Left ventricle myocardium superior (tissue), 1 donor: ENCODE data around the gene PLXNA2. TPM values are rescaled to one million over a fixed set of nuclear protein-coding genes. Genes with fewer than 3 reads are reported as not detected.

Experiments used
- ATAC-seq: fragments of 200-7000 bp; cut with Tn5 transposase; one replicate; pipeline ENCODE4 v1.9.1; 2020; ENCODE audit warnings: mild to moderate bottlenecking, moderate library complexity
- DNase-seq: peaks from one replicate; pipeline ENCODE4 v3.0.0-alpha.2; 2020
- intact Hi-C: fragments of 100-400 bp; cut with micrococcal nuclease; formaldehyde crosslinking; loops from one replicate; pipeline ENCODE4 v1.11.0; 2022
- total RNA-seq: library from RNA; stranded (reverse); fragmentation: NEBNext Ultra II Directional; extraction: Animal tissue kit (Norgen Biotek cat#: 25700); gene quantifications from one replicate; pipeline ENCODE4 v1.2.1, GENCODE V29; 2021
- donor health status: DM: no; HTN: yes; CAD: no; lungs with severe emphysema.

Gene PLXNA2
- total RNA-seq, 1 donor from 2014 or later: 12.1 TPM

DNA sequence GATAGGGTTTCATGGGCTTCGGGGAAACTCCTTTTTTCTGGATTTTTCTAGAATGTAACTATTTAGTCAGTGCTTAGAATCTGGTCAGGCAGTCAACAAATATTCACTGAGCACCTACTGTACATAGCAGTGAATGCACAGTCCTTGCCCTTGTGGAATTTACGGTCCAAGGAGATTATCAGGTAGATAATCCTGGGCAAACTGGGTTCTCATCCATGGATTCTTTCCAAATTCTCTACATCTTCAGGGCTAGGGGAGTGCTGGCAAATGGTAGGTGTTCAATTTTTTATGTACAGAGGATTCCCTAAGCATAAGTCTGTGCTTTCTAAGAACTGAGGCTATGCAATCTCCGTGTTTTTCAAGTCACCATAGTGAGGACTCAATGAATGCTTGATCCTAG lies 192.5 kb downstream of the PLXNA2 start:
- DNase-seq: no peak
- ATAC-seq: no peak
- intact Hi-C loops: no loop called here

DNA sequence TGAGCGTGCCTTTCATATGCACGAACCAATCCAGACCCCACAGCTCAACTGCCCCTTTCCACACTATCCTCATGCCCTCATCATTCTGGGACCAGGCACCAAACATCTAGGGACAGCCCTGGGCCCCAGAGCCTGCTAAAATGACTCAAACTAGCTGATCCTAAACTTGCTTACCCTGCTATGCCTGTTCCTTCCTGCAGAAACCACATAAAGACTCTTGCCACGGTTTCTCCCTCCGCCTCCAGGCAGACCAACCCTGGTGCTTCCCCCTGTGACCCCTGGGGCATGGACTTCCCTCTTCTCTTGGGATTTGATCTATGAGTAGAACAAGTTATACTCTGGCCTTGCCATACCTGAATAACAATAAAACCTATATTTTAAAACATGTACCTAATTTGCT lies 195.3 kb downstream of the PLXNA2 start:
- intact Hi-C loops: loop anchor here (2.0 kb wide), 1 partner anchor 70 kb away; no protein-coding TSS in a partner anchor
- DNase-seq (no peak), ATAC-seq (peak; percentile 7)

DNA sequence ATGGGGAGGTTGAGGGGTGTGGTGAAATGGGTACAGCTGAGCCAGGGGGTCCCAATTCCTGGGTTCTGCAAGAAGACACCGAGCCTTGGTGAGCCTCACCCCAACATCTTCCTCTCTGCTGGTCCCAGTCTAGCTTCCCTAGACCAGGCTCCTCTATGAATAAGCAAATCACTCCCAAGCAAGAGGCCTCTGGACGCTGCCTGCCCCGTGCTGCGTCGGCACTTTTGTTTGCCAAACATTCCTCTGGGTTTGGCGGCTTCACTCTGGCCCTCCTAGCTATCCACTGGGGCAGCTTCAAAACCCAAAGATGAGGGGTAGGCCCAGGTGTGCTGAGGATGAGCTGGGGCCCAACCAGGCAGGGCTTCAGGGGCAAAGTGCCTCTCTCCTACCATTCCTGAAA lies 196.2 kb downstream of the PLXNA2 start:
- intact Hi-C loops: loop anchor here (2.0 kb wide), 1 partner anchor 71 kb away; no protein-coding TSS in a partner anchor
- DNase-seq: peak; percentile 71
- peak; percentile 71 for ATAC-seq

GRCh38 chr1:208047476-208047934 lies 196.7 kb downstream of the PLXNA2 start:
- DNase-seq: peak; percentile 89
- ATAC-seq: peak; percentile 88
- intact Hi-C loops: no loop called here

DNA sequence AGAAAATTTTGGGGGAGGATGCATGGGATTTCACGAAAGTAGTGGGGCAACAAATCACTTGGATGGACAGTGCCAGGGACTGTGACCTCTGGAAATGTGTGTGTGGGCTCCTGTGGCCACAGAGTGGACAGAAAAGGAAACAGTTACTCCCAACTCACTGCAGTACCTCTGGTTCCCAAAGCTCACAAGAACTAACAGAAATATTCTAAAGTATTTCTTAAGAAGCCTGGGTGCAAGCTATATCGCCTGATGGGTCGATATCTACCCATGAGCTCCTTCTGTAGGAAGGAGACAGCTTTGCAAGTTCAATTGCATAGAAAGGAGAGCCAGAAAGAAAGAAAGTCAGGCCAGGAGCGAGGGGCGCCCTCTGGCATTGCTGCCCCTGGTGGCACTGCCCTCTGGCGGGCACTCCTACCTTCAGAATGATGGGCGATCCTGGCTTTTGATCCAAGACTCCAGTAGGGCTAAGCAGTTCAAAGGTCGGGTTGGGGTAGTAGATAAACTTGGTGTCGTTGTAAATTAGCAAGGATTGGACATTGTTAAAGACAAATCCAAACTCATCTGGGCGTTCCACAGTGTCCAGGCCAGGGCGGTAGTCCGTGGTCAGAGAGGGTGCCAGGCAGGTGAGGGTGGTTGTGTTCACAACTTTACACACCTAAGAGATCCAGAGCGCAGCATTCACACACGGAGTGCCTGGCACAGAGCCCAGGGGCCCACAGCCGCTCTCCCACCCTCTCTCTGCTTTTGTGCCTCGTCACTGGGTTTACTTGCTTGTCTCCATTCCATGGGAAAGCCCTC lies 198.5 kb downstream of the PLXNA2 start:
- ATAC-seq: no peak
- DNase-seq: no peak
- intact Hi-C loops: no loop called here

DNA sequence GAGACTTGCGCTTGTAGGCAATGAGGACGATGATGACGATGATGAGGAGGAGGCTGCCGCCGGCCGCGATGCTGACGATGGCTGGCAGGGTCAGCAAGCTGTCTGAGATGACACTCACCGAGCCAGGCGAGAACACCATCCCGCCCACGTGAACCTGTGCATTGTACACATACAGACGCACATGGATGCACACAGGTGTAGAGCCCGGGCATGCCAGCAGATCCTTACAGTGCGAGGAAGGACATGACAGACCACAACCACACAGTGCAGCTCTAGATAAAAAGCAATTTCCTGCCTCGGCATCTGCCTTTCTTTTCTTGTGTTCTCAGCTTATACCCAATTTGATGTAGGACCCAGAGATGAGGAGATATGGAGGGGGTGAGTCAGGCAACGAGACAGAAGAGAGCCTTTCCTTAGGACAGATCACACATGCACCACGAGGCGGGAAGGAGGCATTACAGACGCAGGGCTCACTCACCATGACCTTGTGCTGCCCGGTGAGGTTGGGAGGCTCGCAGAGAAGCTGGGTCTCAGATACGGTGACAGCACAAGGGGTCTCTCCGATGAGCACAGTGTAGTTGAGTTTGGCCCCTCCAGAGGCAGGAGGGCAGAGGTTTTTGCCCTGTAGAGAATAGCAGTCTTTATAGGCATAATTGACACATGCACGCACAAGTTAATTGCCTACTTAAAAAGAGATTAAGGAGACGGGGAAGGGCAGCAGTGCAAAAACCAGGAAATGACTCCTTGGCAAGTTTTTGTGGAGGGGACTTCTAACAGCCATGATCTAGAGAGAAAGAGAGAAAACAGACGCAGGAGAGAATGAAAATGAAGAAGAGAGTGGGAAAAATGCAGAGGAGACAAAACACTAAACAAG lies 199.4 kb downstream of the PLXNA2 start:
- intact Hi-C loops: no loop called here
- ATAC-seq (no peak), DNase-seq (no peak)

- intact Hi-C loops: no loop called here
- DNase-seq: peak; percentile 68
- peak; percentile 52 for ATAC-seq
These were observed 200.4 kb downstream of the PLXNA2 start for GRCh38 chr1:208043691-208044181.

- intact Hi-C loops: no loop called here
- DNase-seq: no peak
- ATAC-seq: no peak
These were observed 201.3 kb downstream of the PLXNA2 start for GRCh38 chr1:208042868-208043267.

DNA sequence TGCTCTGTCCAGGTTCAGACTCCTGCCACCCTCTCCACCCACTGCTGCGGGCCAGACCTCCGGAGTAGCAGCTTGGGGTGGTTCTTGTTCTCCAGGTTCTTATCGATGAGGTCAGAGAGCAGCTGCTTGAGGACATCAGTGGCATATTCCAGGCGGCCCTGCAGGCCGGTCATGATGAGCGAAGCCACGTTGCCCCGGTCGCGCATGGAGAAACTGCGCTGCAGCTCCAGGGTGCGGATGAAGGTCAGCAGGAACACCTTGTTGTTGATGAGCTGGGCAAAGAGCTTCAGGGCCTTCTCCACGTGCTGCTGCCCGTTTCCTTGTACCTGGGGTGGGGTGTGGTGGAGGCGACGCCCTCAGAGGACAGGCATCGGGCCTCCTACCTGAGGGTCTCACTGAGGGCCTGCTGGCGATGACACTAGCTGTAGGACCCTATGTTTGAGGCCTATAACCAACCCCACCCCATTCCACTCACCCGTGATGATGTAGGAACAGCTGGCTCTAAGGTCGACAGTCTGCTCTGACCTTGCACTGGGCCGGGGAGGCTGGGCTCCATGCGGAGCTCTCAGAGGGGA lies 202.1 kb downstream of the PLXNA2 start:
- DNase-seq: no peak
- intact Hi-C loops: no loop called here
- no peak for ATAC-seq

DNA sequence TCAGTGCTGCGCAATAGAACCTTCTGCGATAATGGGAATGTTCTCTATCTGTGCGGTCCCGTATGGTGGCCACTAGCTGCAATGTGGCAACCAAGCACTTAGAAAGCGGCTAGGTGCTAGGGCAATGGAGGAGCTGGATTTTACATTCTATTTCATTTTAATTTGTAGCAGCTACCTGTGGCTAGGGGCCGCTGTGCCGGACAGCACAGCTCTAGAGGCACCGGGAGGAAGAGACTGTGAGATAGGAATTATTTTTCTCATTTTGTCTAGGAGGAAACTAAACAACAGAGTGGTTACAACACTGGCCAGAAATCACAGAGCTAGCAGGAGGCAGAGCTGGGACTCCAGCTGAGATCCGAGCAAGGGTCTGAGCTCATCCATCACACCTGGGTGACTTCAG lies 202.7 kb downstream of the PLXNA2 start:
- intact Hi-C loops: no loop called here
- DNase-seq: no peak
- ATAC-seq: no peak

- no peak for ATAC-seq
- intact Hi-C loops: no loop called here
- DNase-seq: no peak
These were observed 203.3 kb downstream of the PLXNA2 start for GRCh38 chr1:208040821-208041297.

- intact Hi-C loops: no loop called here
- ATAC-seq (no peak), DNase-seq (no peak)
These were observed 204.4 kb downstream of the PLXNA2 start for GRCh38 chr1:208039536-208040332.

DNA sequence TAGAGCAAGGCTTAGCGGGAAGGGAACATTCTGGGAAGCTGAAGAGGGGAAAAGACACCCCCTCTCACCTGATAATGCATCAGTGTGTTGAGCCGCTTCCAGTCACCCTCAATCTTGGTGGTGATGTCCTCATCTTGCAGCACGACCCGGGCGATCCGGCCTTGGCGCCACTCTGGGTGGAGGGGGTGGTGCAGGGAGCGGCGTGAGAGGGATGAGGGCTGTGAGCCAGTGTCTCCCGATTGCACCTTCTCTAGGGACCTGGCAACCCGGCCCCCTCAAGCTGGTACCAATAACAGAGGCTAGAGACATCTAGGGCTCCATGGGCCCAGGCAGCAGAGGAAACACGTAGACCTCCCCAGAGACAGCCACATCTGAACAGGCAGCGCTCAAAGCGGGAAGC lies 205.9 kb downstream of the PLXNA2 start:
- intact Hi-C loops: no loop called here
- no peak for ATAC-seq
- no peak for DNase-seq

DNA sequence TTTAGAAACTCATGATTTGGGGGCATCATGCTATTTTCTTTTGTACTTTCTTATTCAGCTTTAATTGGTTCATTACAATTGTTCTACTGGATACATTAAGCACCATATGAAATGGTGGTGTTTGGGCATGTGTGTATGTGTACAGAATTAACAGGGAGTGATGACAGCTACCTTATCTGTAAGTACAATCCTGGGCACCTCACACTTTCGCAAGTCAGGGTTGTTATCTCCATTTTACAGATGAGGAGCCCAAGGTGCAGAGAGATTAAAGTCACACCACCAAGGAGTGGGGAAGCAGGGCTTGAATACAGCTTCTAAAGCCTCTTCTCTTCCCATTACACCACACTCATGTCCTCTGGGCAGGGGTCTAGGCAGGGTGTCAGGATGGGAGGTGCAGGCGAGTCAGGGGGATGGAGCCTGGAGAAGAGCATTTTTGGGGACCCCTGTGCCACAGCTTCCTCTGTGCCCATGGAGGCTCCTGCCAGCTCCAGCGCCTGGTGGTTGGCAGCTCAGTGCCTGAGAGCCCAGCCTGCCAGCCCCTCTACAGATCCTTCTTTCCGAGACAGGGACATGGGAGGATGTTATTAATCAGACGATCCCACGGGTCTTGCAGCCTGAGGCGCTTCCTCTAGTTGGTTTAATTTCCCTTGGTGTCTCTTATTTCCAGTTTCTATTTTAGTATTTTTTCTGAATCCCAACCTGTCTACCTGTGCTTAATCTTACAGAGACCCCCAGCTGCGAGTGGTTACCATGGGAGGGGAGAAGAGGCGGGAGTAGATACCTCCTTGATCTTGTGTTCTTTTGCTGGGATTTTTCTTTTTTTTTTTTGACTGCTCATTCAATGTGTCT lies 207.0 kb downstream of the PLXNA2 start:
- intact Hi-C loops: no loop called here
- ATAC-seq (no peak), DNase-seq (no peak)

DNA sequence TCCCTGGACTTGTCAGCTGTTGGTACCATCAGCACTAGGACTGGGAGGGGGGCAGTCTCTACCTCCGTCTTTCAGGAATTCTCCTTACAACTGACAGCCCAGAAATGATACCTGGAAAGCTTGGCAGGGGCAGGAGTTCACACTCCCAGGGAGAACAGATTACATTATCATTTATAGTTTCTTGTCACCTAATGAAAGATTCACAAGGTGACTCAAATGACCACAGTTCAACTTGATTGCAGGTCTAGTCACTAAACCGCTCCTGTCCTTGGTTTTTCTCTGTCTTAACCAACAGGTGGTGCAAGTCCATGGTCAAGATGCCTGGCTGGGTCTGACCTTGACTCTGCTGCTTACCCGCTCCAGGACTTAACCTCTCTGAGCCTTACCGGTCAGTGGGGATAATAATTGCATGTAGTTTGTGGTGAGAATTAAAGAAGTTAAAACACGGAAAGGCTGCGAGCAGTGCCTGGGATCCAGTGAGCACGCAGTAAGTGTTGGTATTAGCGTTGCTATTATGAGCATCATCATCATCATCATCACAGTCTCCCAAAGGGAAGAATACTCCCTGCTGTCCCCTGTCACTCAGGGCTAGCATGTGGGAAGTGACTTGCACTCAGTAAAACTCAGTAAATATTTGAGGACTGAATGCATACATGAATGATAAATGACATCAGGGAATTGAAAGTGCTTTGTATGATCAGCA lies 207.9 kb downstream of the PLXNA2 start:
- ATAC-seq (peak; percentile 62), DNase-seq (no peak)
- intact Hi-C loops: no loop called here

DNA sequence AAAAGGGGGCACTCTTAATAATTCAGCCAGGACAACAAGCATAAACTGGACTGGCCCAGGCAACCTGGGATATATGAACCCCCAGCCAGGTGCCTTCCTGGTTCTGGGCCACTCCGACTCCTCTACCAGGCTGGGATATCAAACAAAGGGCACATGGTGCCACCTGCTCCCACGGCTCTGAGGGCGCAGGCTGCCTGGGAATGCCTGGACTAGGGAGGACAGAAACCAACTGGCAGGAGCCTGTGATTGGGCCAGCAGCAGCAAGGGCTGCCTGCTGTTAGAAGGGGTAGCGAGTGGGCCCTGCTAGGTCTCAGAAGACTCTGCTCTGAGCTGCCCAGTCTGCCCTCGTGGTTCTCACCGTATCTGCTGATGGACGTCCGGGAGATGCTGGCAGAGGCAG lies 210.0 kb downstream of the PLXNA2 start:
- DNase-seq (no peak), ATAC-seq (no peak)
- intact Hi-C loops: no loop called here

DNA sequence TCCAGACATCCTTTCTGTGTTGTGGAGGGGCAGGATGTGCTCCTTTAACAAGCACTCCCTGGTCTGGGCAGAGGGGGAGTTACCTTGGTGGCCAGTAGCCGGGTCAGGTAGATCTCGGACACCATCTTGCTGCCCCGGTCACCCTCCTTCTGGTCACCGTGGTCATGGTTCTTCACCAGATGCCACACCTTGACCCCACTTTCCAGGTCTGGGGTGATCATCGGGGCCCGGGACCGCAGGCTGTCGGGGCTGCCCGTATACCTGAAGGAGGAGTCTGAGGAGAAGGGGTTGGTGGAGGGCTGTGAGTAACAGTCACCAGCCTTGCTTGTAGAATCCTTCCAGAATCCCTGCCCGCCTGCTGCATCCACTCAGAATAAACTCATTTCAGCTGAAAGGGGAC lies 210.9 kb downstream of the PLXNA2 start:
- intact Hi-C loops: no loop called here
- no peak for ATAC-seq
- no peak for DNase-seq
